ENCODE results near the gene RNU6-9.

GRCh38 chr19:928471-929202 is 35.4 kb downstream of the RNU6-9 start:
- TF ChIP-seq CTCF (IDR thresholded peaks at IDR 0.05), result no peak
- no peak for TF ChIP-seq POLR2AphosphoS5 (IDR thresholded peaks at IDR 0.05)
